ENCODE data around the gene SLC14A1.

The SLC14A1 gene

GRCh38 chr18:45741056-45741455 lies 17.1 kb downstream of the SLC14A1 start:
- H3K27ac ChIP-seq (ENCODE audit: low read depth, low read length): no peak overlapping the region
- no peaks in the 10 kb centered on the region for H3K79me2 ChIP-seq (ENCODE audit: control insufficient read depth, low read length)
- no peaks in the 10 kb centered on the region for H3K4me1 ChIP-seq (ENCODE audit: control insufficient read depth, low read length)
- H3K4me2 ChIP-seq (ENCODE audit: low read length): no peak overlapping the region
- H4K20me1 ChIP-seq (ENCODE audit: control insufficient read depth, insufficient read depth, low read depth, low read length): no peaks in the 10 kb centered on the region
- no peaks in the 10 kb centered on the region for H3F3A ChIP-seq (ENCODE audit: control insufficient read depth, insufficient read depth)
- no peaks in the 10 kb centered on the region for H3K36me3 ChIP-seq (ENCODE audit: control insufficient read depth, low read length)
- H3K27me3 ChIP-seq (ENCODE audit: control insufficient read depth, low read length): peaks cover 3% of the 10 kb centered on the region; the same call in 1 of the 2 replicates
- no peaks in the 10 kb centered on the region for H3K9me3 ChIP-seq (ENCODE audit: control insufficient read depth, insufficient read depth, low read length)
- no peak overlapping the region for H3K4me3 ChIP-seq (ENCODE audit: low read length)
- no peaks in the 10 kb centered on the region for H3K9me2 ChIP-seq (replicated peaks; ENCODE audit: control insufficient read depth, low read length)
- TF ChIP-seq EZH2phosphoT487 (IDR thresholded peaks at IDR 0.05; ENCODE audit: borderline replicate concordance, low read length): no peak
- no peak for TF ChIP-seq CTCF (IDR thresholded peaks at IDR 0.05; ENCODE audit: low read depth, low read length, poor library complexity, severe bottlenecking)

- no peaks in the 10 kb centered on the region; the same call in 1 of the 2 replicates for H3K27me3 ChIP-seq (ENCODE audit: control insufficient read depth, low read length)
- no peaks in the 10 kb centered on the region for H3K9me2 ChIP-seq (replicated peaks; ENCODE audit: control insufficient read depth, low read length)
- no peak overlapping the region for H3K4me2 ChIP-seq (ENCODE audit: low read length)
- H3K36me3 ChIP-seq (ENCODE audit: control insufficient read depth, low read length): no peaks in the 10 kb centered on the region
- no peaks in the 10 kb centered on the region for H3K79me2 ChIP-seq (ENCODE audit: control insufficient read depth, low read length)
- H3K9me3 ChIP-seq (ENCODE audit: control insufficient read depth, insufficient read depth, low read length): no peaks in the 10 kb centered on the region
- no peak overlapping the region for H3K27ac ChIP-seq (ENCODE audit: low read depth, low read length)
- H3K4me1 ChIP-seq (ENCODE audit: control insufficient read depth, low read length): peaks cover 13% of the 10 kb centered on the region
- H4K20me1 ChIP-seq (ENCODE audit: control insufficient read depth, insufficient read depth, low read depth, low read length): no peaks in the 10 kb centered on the region
- TF ChIP-seq EZH2phosphoT487 (IDR thresholded peaks at IDR 0.05; ENCODE audit: borderline replicate concordance, low read length) (no peak), CTCF (IDR thresholded peaks at IDR 0.05; ENCODE audit: low read depth, low read length, poor library complexity, severe bottlenecking) (no peak)
- no peaks in the 10 kb centered on the region for H3F3A ChIP-seq (ENCODE audit: control insufficient read depth, insufficient read depth)
- H3K4me3 ChIP-seq (ENCODE audit: low read length): no peak overlapping the region
Measured at GRCh38 chr18:45745817-45746461, 22.0 kb downstream of the SLC14A1 start.

- Histone ChIP-seq H3K9me2 (replicated peaks; ENCODE audit: control insufficient read depth, low read length) (no peaks in the 10 kb centered on the region), H3K4me2 (ENCODE audit: low read length) (no peak overlapping the region), H3K4me1 (ENCODE audit: control insufficient read depth, low read length) (peaks cover 13% of the 10 kb centered on the region), H3F3A (ENCODE audit: control insufficient read depth, insufficient read depth) (no peaks in the 10 kb centered on the region), H3K27ac (ENCODE audit: low read depth, low read length) (no peak overlapping the region), H3K36me3 (ENCODE audit: control insufficient read depth, low read length) (no peaks in the 10 kb centered on the region), H3K4me3 (ENCODE audit: low read length) (no peak overlapping the region), H3K9me3 (ENCODE audit: control insufficient read depth, insufficient read depth, low read length) (no peaks in the 10 kb centered on the region), H3K27me3 (ENCODE audit: control insufficient read depth, low read length) (no peaks in the 10 kb centered on the region), H3K79me2 (ENCODE audit: control insufficient read depth, low read length) (no peaks in the 10 kb centered on the region), H4K20me1 (ENCODE audit: control insufficient read depth, insufficient read depth, low read depth, low read length) (no peaks in the 10 kb centered on the region)
- TF ChIP-seq CTCF (IDR thresholded peaks at IDR 0.05; ENCODE audit: low read depth, low read length, poor library complexity, severe bottlenecking): no peak
- TF ChIP-seq EZH2phosphoT487 (IDR thresholded peaks at IDR 0.05; ENCODE audit: borderline replicate concordance, low read length): no peak
Measured at GRCh38 chr18:45748501-45748900, 24.5 kb downstream of the SLC14A1 start.
